Epithelial cell of proximal tubule (primary cell): ENCODE data around the gene ITPR1. TPM values are rescaled to one million over a fixed set of nuclear protein-coding genes. Genes with fewer than 3 reads are reported as not detected.
A peak's percentile ranks its signal among the peaks of the same experiment; 100 is the strongest.
"Not testable (repeated sequence)": the region's sequence is repeated elsewhere in the genome, so short reads cannot be mapped to it uniquely, and the experiment has no call there.

Experiments
- DNase-seq: peaks from one replicate; pipeline ENCODE4 v3.0.0-alpha.2; 2011; ENCODE audit warnings: low read depth
- H3K4me3 ChIP-seq: 2 replicates; pipeline ENCODE4 v1.5.1; 2011; ENCODE audit warnings: low read depth, mild to moderate bottlenecking, low read length
- CTCF ChIP-seq: conservative IDR thresholded peaks from 2 replicates; pipeline ENCODE4 v1.5.1; 2012; ENCODE audit warnings: low read depth, mild to moderate bottlenecking, low read length
- total RNA-seq: library from RNA; depleted of rRNA; stranded (reverse); fragments of >200 nt; gene quantifications from 2 replicates; pipeline ENCODE4 v1.2.3, GENCODE V29; 2015

The ITPR1 gene
- 4.3 and 4.6 TPM in 2 replicates for total RNA-seq

GRCh38 chr3:4493014-4493940 lies at the start of gene ITPR1:
TSS of gene ITPR1 (plus strand) at chr3:4493348. CDS start at chr3:4516492, 23,144 bp downstream.
- H3K4me3 ChIP-seq: peak within 1 kb of the TSS; percentile 83
- peak; percentile 89 for DNase-seq
- TF ChIP-seq CTCF: no peak

GRCh38 chr3:4447295-4447999 lies 45.7 kb upstream of the ITPR1 start:
- TF ChIP-seq CTCF: no peak
- DNase-seq: no peak
- no peak overlapping the region for H3K4me3 ChIP-seq

- TF ChIP-seq CTCF: no peak
- DNase-seq: no peak
- H3K4me3 ChIP-seq: no peak overlapping the region
Measured at GRCh38 chr3:4448187-4448586, 45.0 kb upstream of the ITPR1 start.

- no peak for TF ChIP-seq CTCF
- no peak overlapping the region for H3K4me3 ChIP-seq
- DNase-seq: no peak
Measured at GRCh38 chr3:4449043-4449805, 43.9 kb upstream of the ITPR1 start.

GRCh38 chr3:4454142-4454541 lies 39.0 kb upstream of the ITPR1 start:
- DNase-seq: no peak
- no peak overlapping the region for H3K4me3 ChIP-seq
- no peak for TF ChIP-seq CTCF

- DNase-seq, H3K4me3 ChIP-seq: not testable (repeated sequence)
Measured at GRCh38 chr3:4456780-4457179, 36.4 kb upstream of the ITPR1 start.

GRCh38 chr3:4458961-4459360 lies 34.2 kb upstream of the ITPR1 start:
- no peak for DNase-seq
- no peak for TF ChIP-seq CTCF
- no peak overlapping the region for H3K4me3 ChIP-seq
